RWPE1 (cell line): ENCODE measurements around the gene TFG.

ENCODE experiments used
- CTCF ChIA-PET: fragments of 350-600 bp; sonication (Branson Sonifier 250); formaldehyde crosslinking; extraction: SDS; loops from one replicate; lab custom pipeline; 2021; lab: Yijun Ruan, JAX
- POLR2A ChIA-PET: fragments of 400-600 bp; formaldehyde crosslinking; extraction: SDS; loops from one replicate; lab custom pipeline; 2020; ENCODE audit warnings: antibody characterized with exemption; ENCODE audit not compliant: low non-redundant PET; lab: Yijun Ruan, JAX
- DNase-seq: peaks from one replicate; pipeline ENCODE4 v3.0.0; 2012; ENCODE audit warnings: low spot score
- H3K27ac ChIP-seq: fragments of 450-650 bp; 2 replicates; pipeline ENCODE4 v1.5.1; 2017
- TF ChIP-seq, protein P1 (sequence below): fragments of 450-650 bp; conservative IDR thresholded peaks from 2 replicates; pipeline ENCODE4 v1.5.1; 2017; ENCODE audit warnings: low read depth, mild to moderate bottlenecking

Gene TFG

DNA sequence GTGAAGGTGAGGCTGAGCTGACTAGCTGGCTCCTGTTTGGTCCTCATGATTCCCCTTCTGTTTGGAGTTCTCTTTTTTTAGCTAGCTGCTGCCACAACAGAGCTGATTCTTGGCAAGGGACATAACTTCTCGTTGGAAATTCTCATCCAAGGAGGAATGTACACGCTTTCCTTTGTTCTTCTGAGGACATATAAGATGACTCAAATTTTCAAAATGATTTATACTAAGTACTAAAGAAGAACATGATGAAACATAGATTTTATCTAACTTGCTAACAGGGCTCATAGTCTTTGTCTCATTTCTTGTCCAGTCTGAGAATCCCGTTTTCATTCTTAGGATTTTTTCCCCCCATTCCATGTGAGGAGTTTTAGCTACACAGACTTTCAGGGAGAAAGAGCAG lies 2.9 kb upstream of the TFG start:
- no peak for DNase-seq
- TF ChIP-seq, protein P1, sequence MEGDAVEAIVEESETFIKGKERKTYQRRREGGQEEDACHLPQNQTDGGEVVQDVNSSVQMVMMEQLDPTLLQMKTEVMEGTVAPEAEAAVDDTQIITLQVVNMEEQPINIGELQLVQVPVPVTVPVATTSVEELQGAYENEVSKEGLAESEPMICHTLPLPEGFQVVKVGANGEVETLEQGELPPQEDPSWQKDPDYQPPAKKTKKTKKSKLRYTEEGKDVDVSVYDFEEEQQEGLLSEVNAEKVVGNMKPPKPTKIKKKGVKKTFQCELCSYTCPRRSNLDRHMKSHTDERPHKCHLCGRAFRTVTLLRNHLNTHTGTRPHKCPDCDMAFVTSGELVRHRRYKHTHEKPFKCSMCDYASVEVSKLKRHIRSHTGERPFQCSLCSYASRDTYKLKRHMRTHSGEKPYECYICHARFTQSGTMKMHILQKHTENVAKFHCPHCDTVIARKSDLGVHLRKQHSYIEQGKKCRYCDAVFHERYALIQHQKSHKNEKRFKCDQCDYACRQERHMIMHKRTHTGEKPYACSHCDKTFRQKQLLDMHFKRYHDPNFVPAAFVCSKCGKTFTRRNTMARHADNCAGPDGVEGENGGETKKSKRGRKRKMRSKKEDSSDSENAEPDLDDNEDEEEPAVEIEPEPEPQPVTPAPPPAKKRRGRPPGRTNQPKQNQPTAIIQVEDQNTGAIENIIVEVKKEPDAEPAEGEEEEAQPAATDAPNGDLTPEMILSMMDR = no peak
- POLR2A ChIA-PET = no interaction called here
- H3K27ac ChIP-seq = no peak overlapping the region
- CTCF ChIA-PET = interaction anchor here (1.4 kb wide), 1 partner anchor 243 kb away, joined by 4 read pairs; no protein-coding TSS in a partner anchor

DNA sequence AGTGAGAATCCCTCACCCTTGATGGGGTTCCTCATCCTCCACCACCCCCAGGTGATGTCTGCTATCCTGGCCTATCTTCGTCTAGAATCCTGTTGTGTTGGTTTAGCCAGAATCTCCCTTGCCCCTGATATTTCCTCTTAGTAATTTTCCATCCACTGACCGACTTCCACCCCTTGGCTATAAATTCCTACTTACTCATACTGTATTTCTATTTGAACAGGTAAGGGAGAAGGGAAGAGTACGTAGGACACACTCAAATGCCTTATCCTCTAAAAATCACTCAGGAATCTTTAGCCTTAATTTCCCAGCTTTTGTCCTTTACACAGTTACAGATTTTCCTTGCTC lies 678 bp upstream of the TFG start:
- POLR2A ChIA-PET = interaction anchor here (0.7 kb wide), 2 partner anchors 854 to 969 kb away, joined by 3 to 4 read pairs; partner anchors contain the start of gene ZBTB11
- CTCF ChIA-PET = interaction anchor here (0.6 kb wide), 1 partner anchor 1723 kb away, joined by 3 read pairs; no protein-coding TSS in a partner anchor
- peak; percentile 28 for DNase-seq
- H3K27ac ChIP-seq = no peak overlapping the region
- TF ChIP-seq, protein P1 = no peak

- CTCF ChIA-PET = interaction anchor here (0.8 to 0.9 kb wide), 2 partner anchors 10 to 107 kb away, joined by 4 read pairs; no protein-coding TSS in a partner anchor
- peak overlapping the region; percentile 92 for H3K27ac ChIP-seq
- peak; percentile 30 for DNase-seq
- TF ChIP-seq, protein P1 = no peak
- POLR2A ChIA-PET = interaction anchor here (1.0 kb wide), 1 partner anchor 433 kb away, joined by 3 read pairs; no protein-coding TSS in a partner anchor
These were observed 557 bp downstream of the TFG start for GRCh38 chr3:100709842-100710260.

- DNase-seq = peak; percentile 64
- ChIA-PET CTCF (interaction anchor here (0.6 to 1.3 kb wide), 4 partner anchors 10 to 1687 kb away, joined by 4 to 5 read pairs (median 4); no protein-coding TSS in a partner anchor), POLR2A (no interaction called here)
- H3K27ac ChIP-seq = peak overlapping the region; percentile 92
- TF ChIP-seq, protein P1 = peak; percentile 30
These were observed 1.1 kb downstream of the TFG start for GRCh38 chr3:100710261-100710968.

DNA sequence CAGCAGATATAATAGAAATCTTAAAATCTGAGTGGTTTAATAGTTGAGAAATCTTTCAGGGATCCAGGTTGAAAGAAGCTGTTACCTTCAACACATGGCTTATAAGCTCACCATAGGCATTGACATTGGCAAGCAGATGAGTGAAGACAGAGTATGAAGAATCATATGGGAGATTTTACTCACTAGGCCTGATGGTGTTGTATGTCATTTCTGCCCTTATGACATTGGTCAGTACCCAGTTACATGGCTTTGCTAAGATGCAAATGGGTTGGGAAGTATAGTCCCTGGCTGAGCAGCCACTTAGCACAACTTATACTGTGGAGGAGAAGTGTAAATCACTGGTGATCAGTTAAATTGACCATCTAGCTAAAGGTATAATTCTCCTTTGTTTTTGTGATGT lies 5.9 kb downstream of the TFG start:
- TF ChIP-seq, protein P1 = no peak

DNA sequence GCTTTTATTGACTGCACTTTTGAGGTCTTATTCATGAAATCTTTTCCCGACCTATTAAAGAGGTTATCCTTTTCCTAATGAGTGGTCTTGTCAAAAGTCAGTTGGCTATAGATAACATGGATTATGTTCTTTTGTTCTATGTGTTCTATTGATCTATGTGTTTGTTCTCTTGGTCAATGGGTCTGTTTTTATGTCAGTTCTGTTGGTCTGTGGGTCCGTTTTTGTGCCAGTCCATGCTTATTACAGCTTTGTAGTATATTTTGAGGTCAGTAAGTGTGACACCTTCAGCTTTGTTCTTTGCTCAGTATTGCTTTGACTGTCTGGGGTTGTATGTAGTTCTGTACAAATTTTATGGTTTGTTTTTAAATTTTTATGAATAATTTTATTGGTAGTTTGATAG lies 7.8 kb downstream of the TFG start:
- CTCF ChIA-PET = interaction anchor here (0.7 kb wide), 1 partner anchor 368 kb away, joined by 3 read pairs; no protein-coding TSS in a partner anchor

More for the DNA sequence above, 5.9 kb downstream of the TFG start:
- ChIA-PET POLR2A (no interaction called here), CTCF (no interaction called here)
- no peak overlapping the region for H3K27ac ChIP-seq
- DNase-seq = no peak

More for the DNA sequence above, 7.8 kb downstream of the TFG start:
- DNase-seq = no peak
- POLR2A ChIA-PET = no interaction called here
- TF ChIP-seq, protein P1 = no peak
- H3K27ac ChIP-seq = no peak overlapping the region
